ENCODE data around the gene GNG13. TPM values are rescaled to one million over a fixed set of nuclear protein-coding genes. Genes with fewer than 3 reads are reported as not detected.

GNG13 gene
- total and polyA plus RNA-seq, 8 donors, result not detected

- Histone ChIP-seq H3K9me3 (no peaks in the 10 kb centered on the region), H3K4me3 (no peak overlapping the region), H3K27me3 (peaks cover 0 to 81% (median 17%) of the 10 kb centered on the region in 3 donors), H3K27ac (no peak overlapping the region), H3K4me1 (peaks cover 4 to 27% (median 22%) of the 10 kb centered on the region in 4 donors), H3K36me3 (no peaks in the 10 kb centered on the region)
- no peak for TF ChIP-seq POLR2A (IDR thresholded peaks at IDR 0.05)
- TF ChIP-seq, protein P1, sequence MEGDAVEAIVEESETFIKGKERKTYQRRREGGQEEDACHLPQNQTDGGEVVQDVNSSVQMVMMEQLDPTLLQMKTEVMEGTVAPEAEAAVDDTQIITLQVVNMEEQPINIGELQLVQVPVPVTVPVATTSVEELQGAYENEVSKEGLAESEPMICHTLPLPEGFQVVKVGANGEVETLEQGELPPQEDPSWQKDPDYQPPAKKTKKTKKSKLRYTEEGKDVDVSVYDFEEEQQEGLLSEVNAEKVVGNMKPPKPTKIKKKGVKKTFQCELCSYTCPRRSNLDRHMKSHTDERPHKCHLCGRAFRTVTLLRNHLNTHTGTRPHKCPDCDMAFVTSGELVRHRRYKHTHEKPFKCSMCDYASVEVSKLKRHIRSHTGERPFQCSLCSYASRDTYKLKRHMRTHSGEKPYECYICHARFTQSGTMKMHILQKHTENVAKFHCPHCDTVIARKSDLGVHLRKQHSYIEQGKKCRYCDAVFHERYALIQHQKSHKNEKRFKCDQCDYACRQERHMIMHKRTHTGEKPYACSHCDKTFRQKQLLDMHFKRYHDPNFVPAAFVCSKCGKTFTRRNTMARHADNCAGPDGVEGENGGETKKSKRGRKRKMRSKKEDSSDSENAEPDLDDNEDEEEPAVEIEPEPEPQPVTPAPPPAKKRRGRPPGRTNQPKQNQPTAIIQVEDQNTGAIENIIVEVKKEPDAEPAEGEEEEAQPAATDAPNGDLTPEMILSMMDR (IDR thresholded peaks at IDR 0.05), result no peak
- TF ChIP-seq EP300 (IDR thresholded peaks at IDR 0.05), result no peak
- no peak for TF ChIP-seq POLR2AphosphoS5 (IDR thresholded peaks at IDR 0.05)
- DNase-seq, result no peak
- intact Hi-C loops (cut with DNase I; ENCODE audit: low total_unique reads), result no loop called here
- 76 to 100% (median 80%) methylated on average over 1 to 13 of the region's 13 CpGs for WGBS, 5 donors
Measured at GRCh38 chr16:779561-779960, 21.0 kb downstream of the GNG13 start.

GRCh38 chr16:778909-779527 lies 21.5 kb downstream of the GNG13 start:
- TF ChIP-seq EP300 (IDR thresholded peaks at IDR 0.05) (no peak), POLR2A (IDR thresholded peaks at IDR 0.05) (no peak), POLR2AphosphoS5 (IDR thresholded peaks at IDR 0.05) (no peak)
- TF ChIP-seq, protein P1 (IDR thresholded peaks at IDR 0.05), result no peak
- Histone ChIP-seq H3K27ac (no peak overlapping the region), H3K36me3 (no peaks in the 10 kb centered on the region), H3K4me1 (peaks cover 4 to 22% (median 19%) of the 10 kb centered on the region in 4 donors), H3K4me3 (no peak overlapping the region), H3K27me3 (peaks cover 0 to 86% (median 17%) of the 10 kb centered on the region in 3 donors), H3K9me3 (no peaks in the 10 kb centered on the region)
- 85 to 88% (median 85%) methylated on average over 6 of the region's 6 CpGs for WGBS, 5 donors
- intact Hi-C loops (cut with DNase I; ENCODE audit: low total_unique reads), result no loop called here
- no peak for DNase-seq

- no peak overlapping the region for H3K4me3 ChIP-seq
- 67 to 83% (median 80%) methylated on average over 10 to 11 of the region's 11 CpGs for WGBS, 5 donors
- no peak overlapping the region for H3K27ac ChIP-seq
- DNase-seq, result no peak
- intact Hi-C loops (cut with DNase I; ENCODE audit: low total_unique reads), result no loop called here
- TF ChIP-seq POLR2A (IDR thresholded peaks at IDR 0.05) (no peak), POLR2AphosphoS5 (IDR thresholded peaks at IDR 0.05) (no peak), EP300 (IDR thresholded peaks at IDR 0.05) (no peak)
- TF ChIP-seq, protein P1 (IDR thresholded peaks at IDR 0.05), result no peak
- H3K9me3 ChIP-seq, result no peaks in the 10 kb centered on the region
- H3K36me3 ChIP-seq, result no peaks in the 10 kb centered on the region
- peaks cover 0 to 90% (median 17%) of the 10 kb centered on the region in 3 donors for H3K27me3 ChIP-seq
- peaks cover 0 to 16% (median 14%) of the 10 kb centered on the region in 4 donors for H3K4me1 ChIP-seq
Measured at GRCh38 chr16:778447-778846, 22.1 kb downstream of the GNG13 start.

GRCh38 chr16:777826-778225 lies 22.7 kb downstream of the GNG13 start:
- TF ChIP-seq POLR2AphosphoS5 (IDR thresholded peaks at IDR 0.05), result no peak
- no peak for TF ChIP-seq POLR2A (IDR thresholded peaks at IDR 0.05)
- TF ChIP-seq, protein P1 (IDR thresholded peaks at IDR 0.05), result no peak
- no peak for TF ChIP-seq EP300 (IDR thresholded peaks at IDR 0.05)
- Histone ChIP-seq H3K4me1 (peaks cover 0 to 10% (median 8%) of the 10 kb centered on the region in 4 donors), H3K9me3 (no peaks in the 10 kb centered on the region), H3K4me3 (no peak overlapping the region), H3K36me3 (no peaks in the 10 kb centered on the region), H3K27ac (no peak overlapping the region), H3K27me3 (peaks cover 0 to 87% (median 14%) of the 10 kb centered on the region in 3 donors)
- no peak for DNase-seq
- 21 to 30% (median 24%) methylated on average over 16 of the region's 16 CpGs for WGBS, 5 donors
- intact Hi-C loops (cut with DNase I; ENCODE audit: low total_unique reads), result no loop called here

Measured in stomach (tissue), 9 donors.